ENCODE data around the gene NBEA. TPM values are rescaled to one million over a fixed set of nuclear protein-coding genes. Genes with fewer than 3 reads are reported as not detected.
A peak's percentile ranks its signal among the peaks of the same experiment; 100 is the strongest.

NBEA gene
- total RNA-seq, 2 donors from 2014 or later = 15.2 to 15.9 TPM

DNA sequence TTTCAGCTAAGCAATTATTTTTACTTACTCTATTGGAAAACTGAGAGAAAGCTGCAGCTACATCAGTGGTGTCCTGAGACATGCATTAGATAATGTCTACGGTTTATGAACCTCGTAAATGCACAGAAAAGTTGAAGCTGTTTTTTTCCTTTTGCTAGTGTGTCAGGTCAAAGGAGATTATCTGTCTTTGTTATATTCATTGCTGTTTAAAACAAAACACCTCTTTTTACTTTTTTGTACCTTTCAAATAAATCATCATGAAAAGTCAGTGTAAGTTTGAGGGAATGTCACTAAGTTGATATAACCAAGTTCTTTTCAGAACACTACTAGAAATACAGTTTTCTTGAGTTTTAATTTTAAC is 2.2 kb downstream of the NBEA start:
- Mint-ChIP-seq H3K4me1 (peaks cover 36% of the 10 kb centered on the region), H3K9me3 (no peaks in the 10 kb centered on the region)

DNA sequence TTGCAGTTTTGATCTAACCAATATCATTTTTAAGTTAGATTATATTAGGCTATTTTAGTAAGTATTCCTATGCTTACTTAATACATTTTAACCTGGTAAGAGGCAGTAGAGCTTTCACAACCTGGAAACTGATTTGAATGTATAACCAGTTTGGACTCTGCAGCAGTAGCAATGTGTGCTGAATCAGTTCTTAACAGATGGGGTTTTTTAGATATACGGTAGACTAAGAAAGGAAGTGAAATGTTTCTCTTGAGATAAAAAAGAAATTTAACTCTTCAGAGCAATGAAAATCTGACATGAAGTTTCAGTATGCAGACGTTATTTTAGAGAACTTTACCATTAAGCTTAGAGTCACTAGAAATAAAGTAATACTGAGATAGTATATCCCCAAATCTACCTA is 2.7 kb downstream of the NBEA start:
- Histone ChIP-seq H3K4me3 (ENCODE audit: low read length) (peak overlapping the region; percentile 87), H3K27me3 (ENCODE audit: control insufficient read depth, insufficient read depth, low read length, poor library complexity, severe bottlenecking) (peaks cover 9% of the 10 kb centered on the region), H3K9ac (ENCODE audit: extremely low read depth, low read length, poor library complexity, severe bottlenecking) (no peak overlapping the region), H3K27ac (ENCODE audit: low read depth, low read length) (no peak overlapping the region), H3K4me1 (ENCODE audit: control insufficient read depth, insufficient read depth, low read length) (peaks cover 9% of the 10 kb centered on the region), H3K36me3 (ENCODE audit: control insufficient read depth, insufficient read depth, low read length) (no peaks in the 10 kb centered on the region), H3K9me3 (ENCODE audit: control insufficient read depth, low read length) (no peaks in the 10 kb centered on the region)
- 43 to 69% methylated on average over 1 to 2 of the region's 2 CpGs for WGBS, 2 experiments (ENCODE audit: insufficient coverage in 1 of 2, insufficient read length in 1 of 2)
- H3K4me1 Mint-ChIP-seq = peaks cover 38% of the 10 kb centered on the region
- H3K27me3 Mint-ChIP-seq (ENCODE audit: insufficient read depth) = peaks cover 12% of the 10 kb centered on the region
- DNase-seq = no peak
- TF ChIP-seq, protein P1, sequence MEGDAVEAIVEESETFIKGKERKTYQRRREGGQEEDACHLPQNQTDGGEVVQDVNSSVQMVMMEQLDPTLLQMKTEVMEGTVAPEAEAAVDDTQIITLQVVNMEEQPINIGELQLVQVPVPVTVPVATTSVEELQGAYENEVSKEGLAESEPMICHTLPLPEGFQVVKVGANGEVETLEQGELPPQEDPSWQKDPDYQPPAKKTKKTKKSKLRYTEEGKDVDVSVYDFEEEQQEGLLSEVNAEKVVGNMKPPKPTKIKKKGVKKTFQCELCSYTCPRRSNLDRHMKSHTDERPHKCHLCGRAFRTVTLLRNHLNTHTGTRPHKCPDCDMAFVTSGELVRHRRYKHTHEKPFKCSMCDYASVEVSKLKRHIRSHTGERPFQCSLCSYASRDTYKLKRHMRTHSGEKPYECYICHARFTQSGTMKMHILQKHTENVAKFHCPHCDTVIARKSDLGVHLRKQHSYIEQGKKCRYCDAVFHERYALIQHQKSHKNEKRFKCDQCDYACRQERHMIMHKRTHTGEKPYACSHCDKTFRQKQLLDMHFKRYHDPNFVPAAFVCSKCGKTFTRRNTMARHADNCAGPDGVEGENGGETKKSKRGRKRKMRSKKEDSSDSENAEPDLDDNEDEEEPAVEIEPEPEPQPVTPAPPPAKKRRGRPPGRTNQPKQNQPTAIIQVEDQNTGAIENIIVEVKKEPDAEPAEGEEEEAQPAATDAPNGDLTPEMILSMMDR (conservative IDR thresholded peaks at IDR 0.05) = no peak
- H3K9me3 Mint-ChIP-seq = no peaks in the 10 kb centered on the region
- H3K4me3 Mint-ChIP-seq = no peak overlapping the region
- no peaks in the 10 kb centered on the region for H3K36me3 Mint-ChIP-seq (ENCODE audit: low read depth)
- H3K27ac Mint-ChIP-seq = no peak overlapping the region

More for the DNA sequence above, 2.2 kb downstream of the NBEA start:
- Mint-ChIP-seq H3K27me3 (ENCODE audit: insufficient read depth) (peaks cover 12% of the 10 kb centered on the region), H3K27ac (no peak overlapping the region), H3K4me3 (peak overlapping the region; percentile 86), H3K36me3 (ENCODE audit: low read depth) (no peaks in the 10 kb centered on the region)
- no peaks in the 10 kb centered on the region for H3K9me3 ChIP-seq (ENCODE audit: control insufficient read depth, low read length)
- TF ChIP-seq, protein P1 (conservative IDR thresholded peaks at IDR 0.05) = no peak
- H3K27me3 ChIP-seq (ENCODE audit: control insufficient read depth, insufficient read depth, low read length, poor library complexity, severe bottlenecking) = peaks cover 9% of the 10 kb centered on the region
- peak overlapping the region; percentile 87 for H3K4me3 ChIP-seq (ENCODE audit: low read length)
- DNase-seq = no peak
- H3K27ac ChIP-seq (ENCODE audit: low read depth, low read length) = no peak overlapping the region
- no peak overlapping the region for H3K9ac ChIP-seq (ENCODE audit: extremely low read depth, low read length, poor library complexity, severe bottlenecking)
- no peaks in the 10 kb centered on the region for H3K36me3 ChIP-seq (ENCODE audit: control insufficient read depth, insufficient read depth, low read length)
- 84% methylated on average over 2 of the region's 2 CpGs; no CpG with 5 or more reads in 1 of the 2 experiments for WGBS, 2 experiments (ENCODE audit: insufficient coverage in 1 of 2, insufficient read length in 1 of 2)
- peaks cover 9% of the 10 kb centered on the region for H3K4me1 ChIP-seq (ENCODE audit: control insufficient read depth, insufficient read depth, low read length)

DNA sequence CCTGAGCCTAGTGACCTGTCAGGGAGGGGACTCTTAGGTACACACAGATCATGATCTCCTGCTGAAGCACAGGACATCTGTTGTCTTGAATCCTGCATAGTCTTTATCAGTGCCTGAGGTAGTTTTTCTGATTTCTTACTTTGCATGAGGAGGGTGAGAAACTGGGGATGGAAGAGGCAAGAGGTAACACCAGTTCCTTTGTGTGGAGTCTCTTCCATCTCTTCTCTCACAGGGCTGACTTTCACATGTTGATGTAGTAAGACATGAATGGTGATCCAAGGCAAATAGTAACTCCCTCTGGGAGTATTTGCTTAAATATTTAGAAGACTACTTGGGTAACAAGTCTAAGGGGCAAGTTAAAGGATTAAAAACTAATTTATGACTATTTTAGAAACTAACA is 9.5 kb downstream of the NBEA start:
- Histone ChIP-seq H3K4me1 (ENCODE audit: control insufficient read depth, insufficient read depth, low read length) (no peaks in the 10 kb centered on the region), H3K9me3 (ENCODE audit: control insufficient read depth, low read length) (peaks cover 34% of the 10 kb centered on the region), H3K27ac (ENCODE audit: low read depth, low read length) (no peak overlapping the region), H3K4me3 (ENCODE audit: low read length) (no peak overlapping the region), H3K9ac (ENCODE audit: extremely low read depth, low read length, poor library complexity, severe bottlenecking) (no peak overlapping the region), H3K27me3 (ENCODE audit: control insufficient read depth, insufficient read depth, low read length, poor library complexity, severe bottlenecking) (no peaks in the 10 kb centered on the region), H3K36me3 (ENCODE audit: control insufficient read depth, insufficient read depth, low read length) (no peaks in the 10 kb centered on the region)
- Mint-ChIP-seq H3K27ac (no peak overlapping the region), H3K4me1 (peaks cover 15% of the 10 kb centered on the region), H3K36me3 (ENCODE audit: low read depth) (peaks cover 20% of the 10 kb centered on the region), H3K4me3 (no peak overlapping the region), H3K9me3 (peaks cover 28% of the 10 kb centered on the region), H3K27me3 (ENCODE audit: insufficient read depth) (no peaks in the 10 kb centered on the region)
- TF ChIP-seq, protein P1 (conservative IDR thresholded peaks at IDR 0.05) = no peak
- no peak for DNase-seq
